Measurements from ENCODE around the gene GTF2IRD1.

DNA sequence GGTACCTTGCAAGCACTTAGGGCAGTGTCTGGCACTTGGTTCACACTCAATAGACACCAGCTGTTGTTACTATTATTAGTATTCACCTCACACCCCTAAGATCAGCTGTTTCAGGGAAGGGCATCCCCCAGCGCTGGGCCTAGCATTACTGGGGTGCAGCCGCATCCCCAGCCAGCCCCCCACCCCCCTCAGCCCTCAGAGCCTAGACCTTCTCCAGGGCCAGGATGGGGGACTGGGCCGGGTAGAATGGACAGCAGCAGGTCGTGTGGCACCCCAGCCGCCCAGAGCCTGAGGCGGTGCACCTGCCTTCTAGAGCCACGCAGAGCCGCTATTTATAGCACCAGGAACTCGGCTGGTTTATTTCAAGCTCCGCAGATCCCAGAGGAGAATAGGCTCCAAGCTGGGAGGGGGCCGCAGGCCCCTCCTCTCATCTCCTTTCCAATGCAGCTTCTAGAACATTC, 60.5 kb downstream of the GTF2IRD1 start:
- TF ChIP-seq, protein P1, sequence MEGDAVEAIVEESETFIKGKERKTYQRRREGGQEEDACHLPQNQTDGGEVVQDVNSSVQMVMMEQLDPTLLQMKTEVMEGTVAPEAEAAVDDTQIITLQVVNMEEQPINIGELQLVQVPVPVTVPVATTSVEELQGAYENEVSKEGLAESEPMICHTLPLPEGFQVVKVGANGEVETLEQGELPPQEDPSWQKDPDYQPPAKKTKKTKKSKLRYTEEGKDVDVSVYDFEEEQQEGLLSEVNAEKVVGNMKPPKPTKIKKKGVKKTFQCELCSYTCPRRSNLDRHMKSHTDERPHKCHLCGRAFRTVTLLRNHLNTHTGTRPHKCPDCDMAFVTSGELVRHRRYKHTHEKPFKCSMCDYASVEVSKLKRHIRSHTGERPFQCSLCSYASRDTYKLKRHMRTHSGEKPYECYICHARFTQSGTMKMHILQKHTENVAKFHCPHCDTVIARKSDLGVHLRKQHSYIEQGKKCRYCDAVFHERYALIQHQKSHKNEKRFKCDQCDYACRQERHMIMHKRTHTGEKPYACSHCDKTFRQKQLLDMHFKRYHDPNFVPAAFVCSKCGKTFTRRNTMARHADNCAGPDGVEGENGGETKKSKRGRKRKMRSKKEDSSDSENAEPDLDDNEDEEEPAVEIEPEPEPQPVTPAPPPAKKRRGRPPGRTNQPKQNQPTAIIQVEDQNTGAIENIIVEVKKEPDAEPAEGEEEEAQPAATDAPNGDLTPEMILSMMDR (IDR thresholded peaks at IDR 0.05) = no peak
- no peak for TF ChIP-seq POLR2A (IDR thresholded peaks at IDR 0.05)

Data from testis (tissue), 2 donors.